ENCODE results near the gene C1QB. TPM values are rescaled to one million over a fixed set of nuclear protein-coding genes. Genes with fewer than 3 reads are reported as not detected.

C1QB gene
- total and polyA plus RNA-seq, 2 of the 8 experiments (the other 6 are each of a cell fraction or from before 2014, with no cell fraction given), result not detected

- TF ChIP-seq CHD7 (IDR thresholded peaks at IDR 0.05; ENCODE audit: insufficient replicate concordance, low read length) (no peak), KDM1A (IDR thresholded peaks at IDR 0.05; ENCODE audit: borderline replicate concordance, low read length) (0 out of 2 replicates have a peak, but pooled peaks have one; percentile 37), BACH1 (IDR thresholded peaks at IDR 0.05; ENCODE audit: low read length) (0 out of 2 replicates have a peak, but pooled peaks have one; percentile 15), SIN3A (conservative IDR thresholded peaks at IDR 0.05 in 1 of 2, IDR thresholded peaks at IDR 0.05 in 1 of 2; ENCODE audit: low read depth in 1 of 2, low read length in 2 of 2) (0 out of 4 replicates have a peak, but pooled peaks of 1 of the 2 experiments have one; percentile 35), SRF (IDR thresholded peaks at IDR 0.05; ENCODE audit: low read depth, low read length) (no peak)
Observed at GRCh38 chr1:22609291-22609690, 43.7 kb upstream of the C1QB start (continued).
